ENCODE measurements around the gene PDE9A. TPM values are rescaled to one million over a fixed set of nuclear protein-coding genes. Genes with fewer than 3 reads are reported as not detected.

The PDE9A gene
- total RNA-seq, 1 experiment from 2014 or later = 8.4 TPM

DNA sequence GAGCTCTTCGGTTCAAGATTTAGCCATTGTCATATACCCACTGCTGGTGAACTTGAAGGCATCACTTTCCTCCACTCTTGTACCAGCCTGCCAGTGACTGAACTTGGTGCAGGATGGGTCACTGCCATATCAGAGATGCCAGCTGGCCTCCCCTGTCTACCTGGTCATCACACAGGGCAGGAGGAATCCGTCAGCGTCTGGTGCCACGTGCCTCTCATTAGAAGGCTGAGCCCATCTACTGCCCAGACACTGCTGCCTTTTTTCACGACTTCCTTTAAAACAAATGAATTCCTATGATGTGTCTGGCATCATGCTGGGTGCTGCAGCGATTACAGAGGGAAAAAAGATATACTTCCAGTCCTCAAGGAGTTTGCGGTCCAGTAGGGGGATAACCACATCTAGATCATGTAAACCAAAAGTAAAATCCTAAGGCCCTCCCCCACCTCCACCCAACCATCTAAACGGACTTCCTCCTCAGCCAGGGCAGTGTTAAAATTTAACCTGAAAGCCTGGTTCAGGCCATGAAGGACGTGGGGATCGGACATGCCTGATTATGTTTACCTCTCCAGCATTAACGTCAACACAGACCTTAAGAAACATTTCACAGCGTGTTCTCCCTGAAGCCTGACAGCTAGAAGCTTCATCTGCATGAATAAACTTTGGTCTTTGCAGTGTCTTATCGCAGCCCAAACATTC is 29.2 kb upstream of the PDE9A start:
- Histone ChIP-seq H3K27ac (no peak overlapping the region), H3F3A (ENCODE audit: insufficient read depth, low read depth) (no peaks in the 10 kb centered on the region), H4K20me1 (ENCODE audit: insufficient read depth) (no peaks in the 10 kb centered on the region), H3K36me3 (ENCODE audit: low read depth) (no peaks in the 10 kb centered on the region), H3K4me1 (replicated peaks; ENCODE audit: insufficient read depth) (no peaks in the 10 kb centered on the region), H3K4me2 (no peak overlapping the region), H3K9me3 (ENCODE audit: insufficient read depth, low read depth) (no peaks in the 10 kb centered on the region), H3K9me2 (ENCODE audit: insufficient read depth) (no peaks in the 10 kb centered on the region), H3K27me3 (ENCODE audit: insufficient read depth, low read depth) (peaks cover 9% of the 10 kb centered on the region), H3K4me3 (no peak overlapping the region), H3K79me2 (ENCODE audit: low read depth) (no peaks in the 10 kb centered on the region), H2AFZ (no peak overlapping the region)
- BruUV-seq (replicated peaks) = no TSS peak
- no peak for DNase-seq
- intact Hi-C loops (cut with micrococcal nuclease; ENCODE audit: unreplicated experiment) = no loop called here
- no peak for TF ChIP-seq EZH2 (IDR thresholded peaks at IDR 0.05; ENCODE audit: low read depth)
- TF ChIP-seq, protein P1, sequence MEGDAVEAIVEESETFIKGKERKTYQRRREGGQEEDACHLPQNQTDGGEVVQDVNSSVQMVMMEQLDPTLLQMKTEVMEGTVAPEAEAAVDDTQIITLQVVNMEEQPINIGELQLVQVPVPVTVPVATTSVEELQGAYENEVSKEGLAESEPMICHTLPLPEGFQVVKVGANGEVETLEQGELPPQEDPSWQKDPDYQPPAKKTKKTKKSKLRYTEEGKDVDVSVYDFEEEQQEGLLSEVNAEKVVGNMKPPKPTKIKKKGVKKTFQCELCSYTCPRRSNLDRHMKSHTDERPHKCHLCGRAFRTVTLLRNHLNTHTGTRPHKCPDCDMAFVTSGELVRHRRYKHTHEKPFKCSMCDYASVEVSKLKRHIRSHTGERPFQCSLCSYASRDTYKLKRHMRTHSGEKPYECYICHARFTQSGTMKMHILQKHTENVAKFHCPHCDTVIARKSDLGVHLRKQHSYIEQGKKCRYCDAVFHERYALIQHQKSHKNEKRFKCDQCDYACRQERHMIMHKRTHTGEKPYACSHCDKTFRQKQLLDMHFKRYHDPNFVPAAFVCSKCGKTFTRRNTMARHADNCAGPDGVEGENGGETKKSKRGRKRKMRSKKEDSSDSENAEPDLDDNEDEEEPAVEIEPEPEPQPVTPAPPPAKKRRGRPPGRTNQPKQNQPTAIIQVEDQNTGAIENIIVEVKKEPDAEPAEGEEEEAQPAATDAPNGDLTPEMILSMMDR (conservative IDR thresholded peaks at IDR 0.05) = no peak
- ChIA-PET POLR2A (ENCODE audit: unreplicated experiment) (no interaction called here), CTCF (no interaction called here)

DNA sequence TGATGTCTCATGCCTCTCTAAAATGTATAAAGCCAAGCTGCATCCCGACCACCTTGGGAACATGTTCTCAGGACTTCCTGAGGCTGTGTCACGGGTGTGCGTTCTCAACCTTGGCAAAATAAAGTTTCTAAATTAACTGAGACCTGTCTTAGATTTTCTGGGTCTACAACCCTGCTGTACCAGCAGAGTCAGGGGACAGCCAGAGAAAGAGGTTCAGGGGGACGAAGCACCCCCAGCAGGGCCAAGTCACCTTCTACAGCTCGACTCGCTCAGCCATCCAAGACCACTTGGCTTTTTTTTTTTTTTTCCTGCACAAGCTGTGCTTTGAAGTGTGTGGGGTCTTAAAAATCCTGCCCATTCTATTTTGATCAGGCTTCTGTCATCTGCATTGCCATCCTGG is 28.5 kb upstream of the PDE9A start:
- BruUV-seq (replicated peaks) = no TSS peak
- Histone ChIP-seq H3K9me3 (ENCODE audit: insufficient read depth, low read depth) (no peaks in the 10 kb centered on the region), H3K79me2 (ENCODE audit: low read depth) (no peaks in the 10 kb centered on the region), H3K27me3 (ENCODE audit: insufficient read depth, low read depth) (0 out of 2 replicates have a peak, but pooled peaks cover 6% of the 10 kb centered on the region), H3K4me3 (no peak overlapping the region), H3K4me2 (no peak overlapping the region), H3K36me3 (ENCODE audit: low read depth) (no peaks in the 10 kb centered on the region), H3K4me1 (replicated peaks; ENCODE audit: insufficient read depth) (no peaks in the 10 kb centered on the region), H3K9me2 (ENCODE audit: insufficient read depth) (no peaks in the 10 kb centered on the region), H4K20me1 (ENCODE audit: insufficient read depth) (no peaks in the 10 kb centered on the region), H3K27ac (no peak overlapping the region), H3F3A (ENCODE audit: insufficient read depth, low read depth) (no peaks in the 10 kb centered on the region), H2AFZ (no peak overlapping the region)
- TF ChIP-seq EZH2 (IDR thresholded peaks at IDR 0.05; ENCODE audit: low read depth) = no peak
- TF ChIP-seq, protein P1 (conservative IDR thresholded peaks at IDR 0.05) = no peak
- DNase-seq = no peak
- ChIA-PET POLR2A (ENCODE audit: unreplicated experiment) (no interaction called here), CTCF (no interaction called here)
- intact Hi-C loops (cut with micrococcal nuclease; ENCODE audit: unreplicated experiment) = no loop called here

DNA sequence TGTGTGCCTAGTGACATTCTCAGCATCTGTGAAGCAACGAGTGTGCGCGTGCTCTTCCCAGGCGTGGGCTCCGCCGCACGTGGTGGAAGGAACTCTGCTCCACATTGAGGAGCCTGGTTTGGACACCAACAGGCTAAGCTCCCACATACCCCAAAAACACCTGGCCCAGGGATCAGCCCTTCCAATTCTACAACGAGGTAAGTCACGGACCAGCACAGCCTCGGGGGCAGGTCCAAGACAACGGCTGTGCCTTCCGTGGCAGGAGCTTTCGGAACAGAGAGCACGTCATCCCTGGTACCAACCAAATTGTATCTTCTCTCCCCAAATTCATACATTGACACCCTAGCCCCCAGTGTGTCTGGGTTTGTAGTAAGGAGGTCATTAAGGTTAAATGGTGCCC is 27.2 kb upstream of the PDE9A start:
- 0 out of 2 replicates have a peak, but pooled peaks cover 6% of the 10 kb centered on the region for H3K27me3 ChIP-seq (ENCODE audit: insufficient read depth, low read depth)
- no peak for TF ChIP-seq EZH2 (IDR thresholded peaks at IDR 0.05; ENCODE audit: low read depth)
- TF ChIP-seq, protein P1 (conservative IDR thresholded peaks at IDR 0.05) = no peak
- CTCF ChIA-PET = no interaction called here

More for the DNA sequence above, 27.2 kb upstream of the PDE9A start:
- Histone ChIP-seq H3F3A (ENCODE audit: insufficient read depth, low read depth) (no peaks in the 10 kb centered on the region), H2AFZ (no peak overlapping the region), H4K20me1 (ENCODE audit: insufficient read depth) (no peaks in the 10 kb centered on the region), H3K9me2 (ENCODE audit: insufficient read depth) (no peaks in the 10 kb centered on the region), H3K27ac (no peak overlapping the region), H3K4me3 (no peak overlapping the region), H3K36me3 (ENCODE audit: low read depth) (no peaks in the 10 kb centered on the region), H3K4me1 (replicated peaks; ENCODE audit: insufficient read depth) (no peaks in the 10 kb centered on the region), H3K79me2 (ENCODE audit: low read depth) (no peaks in the 10 kb centered on the region), H3K9me3 (ENCODE audit: insufficient read depth, low read depth) (no peaks in the 10 kb centered on the region), H3K4me2 (no peak overlapping the region)
- no peak for DNase-seq
- intact Hi-C loops (cut with micrococcal nuclease; ENCODE audit: unreplicated experiment) = no loop called here
- POLR2A ChIA-PET (ENCODE audit: unreplicated experiment) = no interaction called here
- BruUV-seq (replicated peaks) = no TSS peak
